Gastrocnemius medialis (tissue), 4 donors: ENCODE data around the gene MEGF6.

Experiments
- POLR2A ChIP-seq, 2 donors: fragments of 450-650 bp; IDR thresholded peaks; one replicate each; pipeline ENCODE4 v1.6.1; 2017; ENCODE audit warnings: antibody characterized with exemption in 2 of 2, mild to moderate bottlenecking in 2 of 2, moderate library complexity in 2 of 2
- TF ChIP-seq, protein P1 (sequence below), 5 experiments: fragments of 450-650 bp in 3 of 5; fragments of 200-600 bp in 2 of 5; sonication (generic) in 2 of 5; IDR thresholded peaks in 4 of 5; conservative IDR thresholded peaks in 1 of 5; 1 replicate in 4 of 5; 2 replicates in 1 of 5; pipeline ENCODE4 v1.5.1; 2016 to 2019; ENCODE audit warnings: antibody characterized with exemption in 5 of 5, mild to moderate bottlenecking in 3 of 5, moderate library complexity in 3 of 5

DNA sequence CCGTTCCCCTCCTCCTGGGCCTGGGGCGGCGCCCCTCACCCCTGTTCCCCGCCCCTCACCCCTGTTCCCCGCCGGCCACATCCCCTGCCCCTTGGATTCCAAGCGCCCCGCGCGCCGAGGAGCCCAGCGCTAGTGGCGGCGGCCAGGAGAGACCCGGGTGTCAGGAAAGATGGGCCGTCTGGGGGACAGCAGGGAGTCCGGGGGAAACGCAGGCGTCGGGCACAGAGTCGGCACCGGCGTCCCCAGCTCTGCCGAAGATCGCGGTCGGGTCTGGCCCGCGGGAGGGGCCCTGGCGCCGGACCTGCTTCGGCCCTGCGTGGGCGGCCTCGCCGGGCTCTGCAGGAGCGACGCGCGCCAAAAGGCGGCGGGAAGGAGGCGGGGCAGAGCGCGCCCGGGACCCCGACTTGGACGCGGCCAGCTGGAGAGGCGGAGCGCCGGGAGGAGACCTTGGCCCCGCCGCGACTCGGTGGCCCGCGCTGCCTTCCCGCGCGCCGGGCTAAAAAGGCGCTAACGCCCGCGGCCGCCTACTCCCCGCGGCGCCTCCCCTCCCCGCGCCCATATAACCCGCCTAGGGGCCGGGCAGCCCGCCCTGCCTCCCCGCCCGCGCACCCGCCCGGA, 40.7 kb upstream of the MEGF6 start, which contains the start of gene TP73:
- TF ChIP-seq, protein P1, sequence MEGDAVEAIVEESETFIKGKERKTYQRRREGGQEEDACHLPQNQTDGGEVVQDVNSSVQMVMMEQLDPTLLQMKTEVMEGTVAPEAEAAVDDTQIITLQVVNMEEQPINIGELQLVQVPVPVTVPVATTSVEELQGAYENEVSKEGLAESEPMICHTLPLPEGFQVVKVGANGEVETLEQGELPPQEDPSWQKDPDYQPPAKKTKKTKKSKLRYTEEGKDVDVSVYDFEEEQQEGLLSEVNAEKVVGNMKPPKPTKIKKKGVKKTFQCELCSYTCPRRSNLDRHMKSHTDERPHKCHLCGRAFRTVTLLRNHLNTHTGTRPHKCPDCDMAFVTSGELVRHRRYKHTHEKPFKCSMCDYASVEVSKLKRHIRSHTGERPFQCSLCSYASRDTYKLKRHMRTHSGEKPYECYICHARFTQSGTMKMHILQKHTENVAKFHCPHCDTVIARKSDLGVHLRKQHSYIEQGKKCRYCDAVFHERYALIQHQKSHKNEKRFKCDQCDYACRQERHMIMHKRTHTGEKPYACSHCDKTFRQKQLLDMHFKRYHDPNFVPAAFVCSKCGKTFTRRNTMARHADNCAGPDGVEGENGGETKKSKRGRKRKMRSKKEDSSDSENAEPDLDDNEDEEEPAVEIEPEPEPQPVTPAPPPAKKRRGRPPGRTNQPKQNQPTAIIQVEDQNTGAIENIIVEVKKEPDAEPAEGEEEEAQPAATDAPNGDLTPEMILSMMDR (IDR thresholded peaks at IDR 0.05 in 4 of 5, conservative IDR thresholded peaks at IDR 0.05 in 1 of 5), result no peak
- TF ChIP-seq POLR2A (IDR thresholded peaks at IDR 0.05), result no peak
